PC-9 (cell line): ENCODE measurements around the gene BCKDHA.

Source experiments
- EZH2 ChIP-seq: fragments of 200-600 bp; sonication (generic); IDR thresholded peaks from 2 replicates; pipeline ENCODE4 v1.8.0; 2017; ENCODE audit warnings: antibody characterized with exemption, low read depth
- TF ChIP-seq, protein P1 (sequence below): fragments of 200-600 bp; sonication (generic); conservative IDR thresholded peaks from 2 replicates; pipeline ENCODE4 v1.6.1; 2017; ENCODE audit warnings: mixed run types, antibody characterized with exemption, mild to moderate bottlenecking, moderate library complexity

GRCh38 chr19:41457241-41457640 lies 59.6 kb downstream of the BCKDHA start:
- TF ChIP-seq, protein P1, sequence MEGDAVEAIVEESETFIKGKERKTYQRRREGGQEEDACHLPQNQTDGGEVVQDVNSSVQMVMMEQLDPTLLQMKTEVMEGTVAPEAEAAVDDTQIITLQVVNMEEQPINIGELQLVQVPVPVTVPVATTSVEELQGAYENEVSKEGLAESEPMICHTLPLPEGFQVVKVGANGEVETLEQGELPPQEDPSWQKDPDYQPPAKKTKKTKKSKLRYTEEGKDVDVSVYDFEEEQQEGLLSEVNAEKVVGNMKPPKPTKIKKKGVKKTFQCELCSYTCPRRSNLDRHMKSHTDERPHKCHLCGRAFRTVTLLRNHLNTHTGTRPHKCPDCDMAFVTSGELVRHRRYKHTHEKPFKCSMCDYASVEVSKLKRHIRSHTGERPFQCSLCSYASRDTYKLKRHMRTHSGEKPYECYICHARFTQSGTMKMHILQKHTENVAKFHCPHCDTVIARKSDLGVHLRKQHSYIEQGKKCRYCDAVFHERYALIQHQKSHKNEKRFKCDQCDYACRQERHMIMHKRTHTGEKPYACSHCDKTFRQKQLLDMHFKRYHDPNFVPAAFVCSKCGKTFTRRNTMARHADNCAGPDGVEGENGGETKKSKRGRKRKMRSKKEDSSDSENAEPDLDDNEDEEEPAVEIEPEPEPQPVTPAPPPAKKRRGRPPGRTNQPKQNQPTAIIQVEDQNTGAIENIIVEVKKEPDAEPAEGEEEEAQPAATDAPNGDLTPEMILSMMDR = no peak
- TF ChIP-seq EZH2 = no peak
